Suprapubic skin (tissue), 4 donors: ENCODE data around the gene AP4S1. TPM values are rescaled to one million over a fixed set of nuclear protein-coding genes. Genes with fewer than 3 reads are reported as not detected.

Source experiments
- DNase-seq, 2 donors: peaks; one replicate each; pipeline ENCODE4 v3.0.0-alpha.2; 2019; ENCODE audit warnings: low spot score in 2 of 2
- H3K27ac ChIP-seq: fragments of 200-600 bp; sonication (generic); one replicate; pipeline ENCODE4 v1.5.1; 2019
- H3K27me3 ChIP-seq: fragments of 200-600 bp; sonication (generic); one replicate; pipeline ENCODE4 v1.5.1; 2019
- H3K36me3 ChIP-seq: fragments of 200-600 bp; sonication (generic); one replicate; pipeline ENCODE4 v1.5.1; 2019
- H3K4me1 ChIP-seq: fragments of 200-600 bp; sonication (generic); one replicate; pipeline ENCODE4 v1.5.1; 2019
- H3K4me3 ChIP-seq: fragments of 200-600 bp; sonication (generic); one replicate; pipeline ENCODE4 v1.5.1; 2019; ENCODE audit warnings: mild to moderate bottlenecking
- H3K9me3 ChIP-seq: fragments of 200-600 bp; sonication (generic); one replicate; pipeline ENCODE4 v1.5.1; 2019
- CTCF ChIP-seq, 2 donors: fragments of 200-600 bp in 1 of 2; fragments of 450-650 bp in 1 of 2; sonication (generic) in 1 of 2; IDR thresholded peaks; one replicate each; pipeline ENCODE4 v1.5.1; 2016 to 2019; ENCODE audit warnings: antibody characterized with exemption in 2 of 2, mild to moderate bottlenecking in 1 of 2, moderate library complexity in 1 of 2
- EP300 ChIP-seq: sonication (generic); formaldehyde crosslinking; IDR thresholded peaks from one replicate; pipeline ENCODE4 v1.6.1; 2017; ENCODE audit warnings: antibody characterized with exemption
- POLR2A ChIP-seq, 2 donors: fragments of 450-650 bp; IDR thresholded peaks; one replicate each; pipeline ENCODE4 v1.6.1; 2017; ENCODE audit warnings: antibody characterized with exemption in 2 of 2, mild to moderate bottlenecking in 2 of 2, moderate library complexity in 2 of 2
- POLR2AphosphoS5 ChIP-seq, 3 donors: sonication (generic); formaldehyde crosslinking; IDR thresholded peaks; one replicate each; pipeline ENCODE4 v1.6.1; 2017; ENCODE audit warnings: antibody characterized with exemption in 3 of 3
- WGBS: methylation state at CpG from one replicate; pipeline ENCODE4 v1.1.5; 2018; 5-methylcytosine and 5-hydroxymethylcytosine counted together
- total RNA-seq, 4 donors: library from RNA; depleted of rRNA; stranded (reverse); fragments of >200 nt; gene quantifications; one replicate each; pipeline ENCODE4 v1.1.0, GENCODE V29; 2016

Gene AP4S1
- total RNA-seq, 4 donors from 2014 or later = 4.5 to 7.4 (median 5.2) TPM

- H3K4me1 ChIP-seq = peaks cover 19% of the 10 kb centered on the region
These were observed 3.9 kb upstream of the AP4S1 start for GRCh38 chr14:31021576-31021949.

GRCh38 chr14:31022386-31022785 is 3.1 kb upstream of the AP4S1 start:
- WGBS = 93% methylated on average over 2 of the region's 2 CpGs
- TF ChIP-seq POLR2A (IDR thresholded peaks at IDR 0.05) = no peak
- TF ChIP-seq POLR2AphosphoS5 (IDR thresholded peaks at IDR 0.05) = no peak
- no peak for TF ChIP-seq EP300
- no peak for TF ChIP-seq CTCF (IDR thresholded peaks at IDR 0.05)
- peaks cover 8% of the 10 kb centered on the region for H3K36me3 ChIP-seq
- H3K4me1 ChIP-seq = peaks cover 23% of the 10 kb centered on the region
- H3K4me3 ChIP-seq = no peak overlapping the region
- H3K27me3 ChIP-seq = no peaks in the 10 kb centered on the region
- no peak for DNase-seq
- H3K27ac ChIP-seq = no peak overlapping the region
- H3K9me3 ChIP-seq = no peaks in the 10 kb centered on the region

More at GRCh38 chr14:31021576-31021949, 3.9 kb upstream of the AP4S1 start:
- Histone ChIP-seq H3K4me3 (no peak overlapping the region), H3K36me3 (peaks cover 8% of the 10 kb centered on the region), H3K9me3 (no peaks in the 10 kb centered on the region), H3K27ac (no peak overlapping the region), H3K27me3 (no peaks in the 10 kb centered on the region)
- no peak for TF ChIP-seq POLR2AphosphoS5 (IDR thresholded peaks at IDR 0.05)
- TF ChIP-seq EP300 = no peak
- no peak for TF ChIP-seq CTCF (IDR thresholded peaks at IDR 0.05)
- TF ChIP-seq POLR2A (IDR thresholded peaks at IDR 0.05) = no peak
- WGBS = 91% methylated on average over 4 of the region's 4 CpGs
- DNase-seq = no peak

GRCh38 chr14:31024010-31024480 is 1.4 kb upstream of the AP4S1 start:
- DNase-seq = no peak
- H3K27ac ChIP-seq = no peak overlapping the region

GRCh38 chr14:31024577-31025366 is 677 bp upstream of the AP4S1 start:
- TF ChIP-seq POLR2A (IDR thresholded peaks at IDR 0.05) = no peak
- TF ChIP-seq CTCF (IDR thresholded peaks at IDR 0.05) = no peak
- TF ChIP-seq POLR2AphosphoS5 (IDR thresholded peaks at IDR 0.05) = no peak
- no peak for TF ChIP-seq EP300
- peaks cover 26% of the 10 kb centered on the region for H3K4me1 ChIP-seq
- DNase-seq = no peak
- H3K27me3 ChIP-seq = no peaks in the 10 kb centered on the region
- no peaks in the 10 kb centered on the region for H3K9me3 ChIP-seq
- H3K27ac ChIP-seq = peak overlapping the region; percentile 96
- peaks cover 8% of the 10 kb centered on the region for H3K36me3 ChIP-seq
- peak overlapping the region; percentile 77 for H3K4me3 ChIP-seq
- WGBS = 3% methylated on average over 11 of the region's 11 CpGs

More at GRCh38 chr14:31024010-31024480, 1.4 kb upstream of the AP4S1 start:
- no peaks in the 10 kb centered on the region for H3K9me3 ChIP-seq
- H3K36me3 ChIP-seq = peaks cover 8% of the 10 kb centered on the region
- H3K4me1 ChIP-seq = peaks cover 26% of the 10 kb centered on the region
- TF ChIP-seq CTCF (IDR thresholded peaks at IDR 0.05) (no peak), EP300 (no peak), POLR2A (IDR thresholded peaks at IDR 0.05) (no peak), POLR2AphosphoS5 (IDR thresholded peaks at IDR 0.05) (no peak)
- no peaks in the 10 kb centered on the region for H3K27me3 ChIP-seq
- peak overlapping the region; percentile 77 for H3K4me3 ChIP-seq

- Histone ChIP-seq H3K9me3 (no peaks in the 10 kb centered on the region), H3K27me3 (no peaks in the 10 kb centered on the region), H3K36me3 (no peaks in the 10 kb centered on the region), H3K27ac (peak within 1 kb of the TSS; percentile 96), H3K4me3 (peak within 1 kb of the TSS; percentile 77), H3K4me1 (peaks cover 26% of the 10 kb centered on the region)
- TF ChIP-seq CTCF (IDR thresholded peaks at IDR 0.05) (no peak), POLR2AphosphoS5 (IDR thresholded peaks at IDR 0.05) (peak in 1 of 3 donors; percentile 6), POLR2A (IDR thresholded peaks at IDR 0.05) (no peak), EP300 (no peak)
- 0% methylated on average over 3 of the region's 31 CpGs for WGBS
- DNase-seq = no peak
These were observed 614 bp downstream of the AP4S1 start, which contains the start of gene STRN3 for GRCh38 chr14:31026077-31026449. STRN3 (minus strand) TSS chr14:31026379; CDS start chr14:31026185, 194 bp downstream.
